PFSK-1 (cell line): ENCODE data around the gene ZFAND3.

ENCODE experiments used
- FOXP2 ChIP-seq: optimal IDR thresholded peaks from 2 replicates; pipeline ENCODE3; 2011; ENCODE audit warnings: borderline replicate concordance, control low read depth, inconsistent platforms; ENCODE audit not compliant: insufficient read depth; ENCODE audit errors: extremely low read length, extremely low read depth
- POLR2AphosphoS5 ChIP-seq: IDR thresholded peaks from 2 replicates; pipeline ENCODE4 v1.6.1; 2012; ENCODE audit warnings: low read depth, mild to moderate bottlenecking, control low read depth, low read length, moderate library complexity
- REST ChIP-seq, 2 experiments: IDR thresholded peaks; 2 replicates each; pipeline versions ENCODE4 v1.6.1 to v1.8.0; 2011 to 2012; ENCODE audit warnings: low read depth in 2 of 2, low read length in 2 of 2, control low read depth in 1 of 2, inconsistent platforms in 1 of 2, mild to moderate bottlenecking in 1 of 2, moderate library complexity in 1 of 2; ENCODE audit not compliant: insufficient read depth in 1 of 2
- SIN3A ChIP-seq: IDR thresholded peaks from 2 replicates; pipeline ENCODE4 v1.6.1; 2012; ENCODE audit warnings: mild to moderate bottlenecking, low read length, moderate library complexity, borderline replicate concordance; ENCODE audit not compliant: insufficient read depth
- TAF1 ChIP-seq: IDR thresholded peaks from 2 replicates; pipeline ENCODE4 v1.6.1; 2012; ENCODE audit warnings: low read length, control low read depth, borderline replicate concordance; ENCODE audit not compliant: insufficient read depth

GRCh38 chr6:38182426-38182825 lies 362.9 kb downstream of the ZFAND3 start:
- TF ChIP-seq REST (IDR thresholded peaks at IDR 0.05; ENCODE audit: insufficient read depth in 1 of 2, low read depth in 2 of 2, low read length in 2 of 2) (no peak), TAF1 (no peak), POLR2AphosphoS5 (no peak), SIN3A (no peak), FOXP2 (no peak)
